HG03469 (cell line): ENCODE data around the gene METTL3.

Experiments used
- ATAC-seq: cut with Tn5 transposase; IDR thresholded peaks from one replicate; pipeline ENCODE4 v1.9.1; 2021; ENCODE audit warnings: mild to moderate bottlenecking, moderate library complexity, moderate number of reproducible peaks; ENCODE audit not compliant: unreplicated experiment

Gene METTL3

DNA sequence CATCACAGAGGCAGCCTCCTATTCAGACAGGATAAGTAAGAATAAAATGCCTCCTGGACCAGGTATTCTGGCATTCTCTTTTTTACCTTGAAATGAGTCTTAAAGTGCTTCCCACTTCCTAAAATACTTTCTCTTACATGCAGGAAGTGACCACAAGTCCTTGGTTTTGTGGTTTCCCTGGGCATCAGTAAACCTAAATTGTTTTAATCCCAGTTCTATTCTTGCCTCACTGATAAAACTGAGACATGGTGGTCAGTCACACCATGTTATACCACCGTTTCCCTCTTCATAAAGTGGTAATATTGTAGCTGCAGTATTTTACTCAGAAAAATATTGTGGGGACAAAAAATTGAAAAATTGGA lies 16.2 kb upstream of the METTL3 start:
- no peak for ATAC-seq

DNA sequence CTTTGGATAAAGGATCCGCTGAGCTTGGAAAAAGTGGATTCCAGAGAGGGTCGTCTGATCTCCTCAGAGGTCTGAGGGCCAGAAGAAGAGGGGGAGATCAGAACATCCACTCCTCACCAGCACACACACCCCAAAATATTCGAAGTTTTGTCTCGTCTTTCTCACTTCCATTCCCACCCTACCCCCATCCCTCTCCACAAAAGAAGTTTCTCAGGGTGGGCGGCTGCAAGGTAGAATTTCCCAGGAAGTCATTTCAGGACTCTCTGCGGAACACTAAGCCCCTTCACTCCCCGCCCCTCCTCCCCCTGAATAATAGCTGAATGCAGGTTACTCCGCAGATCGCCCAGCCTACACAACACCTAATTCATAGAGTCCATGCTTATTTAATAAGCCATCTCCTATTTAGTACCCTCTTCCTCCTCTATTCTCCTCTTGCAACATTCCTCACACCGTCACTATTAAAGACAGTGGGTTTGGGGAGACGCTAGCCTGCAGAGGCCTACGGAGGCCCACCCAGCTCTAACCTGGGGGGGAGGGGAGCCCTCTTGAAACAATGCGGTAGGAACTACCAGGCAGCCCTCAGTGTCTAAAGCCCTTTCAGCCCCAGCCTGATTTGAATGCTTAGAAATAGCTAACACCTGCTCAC lies 15.7 kb upstream of the METTL3 start:
- ATAC-seq, result no peak

DNA sequence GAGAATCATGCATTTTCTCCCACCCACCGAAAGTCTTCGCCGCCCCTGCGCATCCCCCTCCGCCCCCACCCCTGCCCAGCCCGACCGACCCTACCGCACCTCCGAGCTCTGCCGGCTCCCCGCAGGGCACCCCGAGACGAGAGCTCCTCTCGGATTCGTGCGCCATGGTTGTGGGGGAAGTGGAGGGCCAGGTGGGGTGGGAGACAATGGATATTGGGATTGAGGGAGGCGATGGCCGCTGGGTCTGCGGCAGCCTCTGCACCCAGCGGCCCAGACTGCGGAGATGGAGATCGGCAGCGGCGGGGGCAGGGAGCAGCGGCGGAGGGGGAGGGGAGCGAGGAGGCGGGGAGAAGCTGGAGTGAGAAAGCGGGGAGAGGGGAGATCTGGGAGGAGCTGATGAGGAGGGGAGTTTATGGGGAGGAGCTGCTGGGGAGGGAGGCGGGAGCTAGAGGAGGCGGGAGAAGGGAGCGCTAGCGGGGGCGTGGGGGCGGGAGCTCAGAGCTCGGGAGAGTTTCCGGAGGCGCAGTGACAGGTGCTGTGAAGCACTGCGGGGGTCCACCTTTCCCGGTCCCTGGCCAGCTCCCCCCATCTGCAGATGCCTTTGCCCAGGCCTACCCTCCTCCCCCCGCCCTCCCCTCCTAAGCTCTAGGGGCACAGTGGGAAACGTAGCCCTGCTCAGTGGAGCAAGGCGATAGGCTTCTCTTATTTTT lies 15.0 kb upstream of the METTL3 start, which contains the start of gene SALL2:
TSS of gene SALL2 (minus strand) at position 385 of the 710 bp plus-strand sequence. CDS start at position 166, 219 bp downstream.
- ATAC-seq, result no peak

DNA sequence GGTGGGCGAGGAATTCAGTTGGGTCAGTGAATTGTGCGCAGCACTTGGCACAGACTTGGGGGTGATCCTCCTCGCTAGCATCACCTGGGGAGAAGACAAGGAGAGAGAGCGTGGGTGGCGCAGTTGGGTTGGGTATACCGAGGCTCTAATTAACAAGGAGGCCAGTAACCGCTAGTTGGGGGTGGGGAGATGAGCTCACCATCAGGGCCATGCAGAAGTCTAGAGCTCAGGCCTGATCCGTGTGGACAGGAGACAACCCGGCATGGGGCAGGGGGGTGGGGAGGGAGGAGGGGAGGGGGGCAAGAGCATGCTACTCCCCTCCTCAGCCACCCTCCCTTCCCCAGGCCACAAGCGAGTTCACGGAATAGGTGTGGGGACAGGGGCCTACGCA lies 14.4 kb upstream of the METTL3 start:
- ATAC-seq, result no peak

DNA sequence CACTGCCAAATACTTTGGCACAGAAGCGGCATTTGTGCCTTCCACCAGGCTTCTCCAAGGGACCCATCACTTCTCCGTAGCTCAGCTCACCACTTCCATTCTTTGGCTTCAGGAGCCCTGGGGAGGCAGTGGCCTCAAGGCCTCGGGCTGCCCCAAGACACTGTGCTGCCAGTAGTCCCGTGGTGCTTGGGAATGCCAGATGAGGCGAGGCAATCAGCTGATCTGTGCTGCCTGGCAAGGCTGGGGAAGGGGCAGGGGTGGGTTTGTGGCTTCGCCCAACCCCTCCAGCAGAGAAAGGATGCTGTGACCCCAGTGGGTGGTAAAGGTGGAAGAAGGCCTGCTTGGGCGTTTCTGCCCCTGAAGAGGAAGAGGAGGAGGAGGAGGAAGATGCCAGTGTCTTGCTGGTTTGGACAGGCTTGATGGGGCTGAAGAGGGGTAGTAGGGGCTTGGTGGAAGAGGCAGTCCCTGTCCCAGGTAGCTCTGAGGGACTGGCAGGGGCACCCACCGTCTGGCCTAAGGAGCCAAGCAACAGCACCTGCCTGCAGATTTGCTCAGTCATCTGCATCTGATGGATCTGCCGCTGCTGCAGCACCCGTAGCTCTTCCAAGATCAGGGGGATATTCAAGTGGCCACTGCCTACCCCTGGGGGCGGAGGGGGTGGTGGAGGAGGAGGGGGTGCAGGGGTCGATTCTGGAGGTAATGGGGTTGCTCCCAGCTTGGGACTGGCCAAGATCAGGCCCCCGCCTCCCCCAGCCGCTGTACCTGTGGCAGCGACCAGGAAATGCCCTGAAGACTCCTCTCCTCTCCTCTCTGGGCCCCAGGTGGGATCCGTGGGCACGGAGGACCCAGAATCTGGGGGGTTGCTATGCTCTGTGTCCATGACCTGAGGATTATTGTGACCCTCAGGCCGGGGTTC lies 13.7 kb upstream of the METTL3 start:
- no peak for ATAC-seq

- no peak for ATAC-seq
Measured at GRCh38 chr14:21523203-21523602, 12.1 kb upstream of the METTL3 start.

GRCh38 chr14:21521501-21521900 lies 10.4 kb upstream of the METTL3 start:
- no peak for ATAC-seq

DNA sequence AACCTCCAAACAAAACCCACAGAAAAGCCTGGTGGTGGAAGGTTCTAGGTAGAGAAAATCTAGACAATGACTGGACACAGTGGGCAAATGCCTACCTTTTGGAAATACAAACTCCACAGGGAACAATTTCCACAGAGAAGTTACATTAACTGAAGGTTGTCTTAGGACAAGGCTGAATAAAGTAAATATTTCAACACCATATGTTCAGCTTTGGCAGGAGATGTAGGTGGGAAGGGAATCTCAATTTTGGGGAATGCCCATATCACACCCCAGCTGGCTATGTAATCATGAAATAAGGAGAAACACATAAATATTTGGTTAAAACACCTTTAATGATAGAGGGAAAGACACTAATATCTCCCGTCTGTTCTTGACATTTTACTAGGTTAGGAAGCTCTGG lies 9.6 kb upstream of the METTL3 start:
- ATAC-seq, result no peak

DNA sequence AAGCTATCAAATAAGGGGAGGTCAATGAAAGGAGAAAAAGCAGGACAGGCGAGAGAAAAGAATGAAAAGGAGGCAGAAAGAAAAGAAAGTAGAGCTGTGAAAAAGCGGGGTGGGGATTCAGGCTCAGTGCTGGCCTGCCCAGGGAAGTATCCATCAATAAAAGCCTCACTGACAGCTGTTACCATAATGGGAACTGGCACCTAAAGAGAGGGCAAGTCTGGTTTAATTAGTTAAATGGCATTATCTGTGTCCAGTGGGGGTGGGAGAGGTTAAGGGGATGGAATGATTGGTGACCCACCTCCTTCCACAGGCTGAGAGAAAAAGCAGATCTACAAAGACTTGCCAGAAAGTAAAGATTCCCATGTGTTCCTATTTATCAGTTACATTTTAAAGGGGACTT lies 7.6 kb upstream of the METTL3 start:
- no peak for ATAC-seq

- ATAC-seq, result no peak
Measured at GRCh38 chr14:21514341-21514740, 3.2 kb upstream of the METTL3 start.

DNA sequence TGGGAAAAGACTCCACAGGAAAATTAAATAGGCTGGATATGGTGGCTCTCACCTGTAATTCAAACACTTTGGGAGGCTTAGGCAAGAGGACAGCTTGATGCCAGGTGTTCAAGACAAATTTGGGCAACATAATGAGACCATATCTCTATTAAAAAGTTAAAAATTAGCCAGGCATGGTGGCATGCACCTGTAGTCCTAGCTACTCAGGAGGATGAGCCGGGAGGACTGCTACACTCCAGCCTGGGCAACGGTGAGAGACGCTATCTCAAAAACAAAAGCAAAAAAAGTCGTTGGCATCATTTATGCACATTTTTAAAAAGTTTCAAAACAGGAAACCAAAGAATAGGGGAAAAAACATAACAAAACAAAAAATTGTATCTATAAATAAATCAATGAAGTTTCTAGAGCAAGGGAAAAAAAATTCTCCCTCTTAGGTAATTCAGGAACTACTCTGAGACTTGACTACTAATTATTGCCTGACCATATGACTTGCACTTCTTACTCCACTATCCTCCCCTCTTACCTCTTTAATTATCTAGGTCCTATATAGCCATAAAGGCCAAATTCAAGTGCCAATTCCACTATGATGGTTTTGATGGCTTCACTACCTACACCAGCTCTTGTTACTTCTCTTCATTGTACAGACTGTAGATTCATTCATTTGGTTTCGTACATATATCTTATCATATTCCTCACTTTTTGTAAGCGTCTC lies 1.6 kb downstream of the METTL3 start:
- no peak for ATAC-seq

DNA sequence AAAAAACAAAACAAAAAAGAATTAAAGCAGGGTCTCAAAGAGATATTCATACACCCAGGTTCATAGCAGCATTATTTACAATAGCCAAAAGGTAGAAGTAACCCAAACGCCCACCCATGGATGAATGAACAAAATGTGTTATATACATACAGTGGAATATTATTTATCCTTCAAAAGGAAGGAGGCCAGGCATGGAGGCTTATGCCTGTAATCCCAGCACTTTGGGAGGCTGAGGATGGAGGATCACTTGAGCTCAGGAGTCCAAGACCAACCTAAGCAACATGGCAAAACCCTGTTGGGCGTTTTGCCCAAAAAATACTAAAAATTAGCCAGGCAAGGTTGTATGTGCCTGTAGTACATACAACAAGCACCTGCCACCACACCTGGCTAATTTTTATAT lies 4.6 kb downstream of the METTL3 start:
- ATAC-seq, result no peak

DNA sequence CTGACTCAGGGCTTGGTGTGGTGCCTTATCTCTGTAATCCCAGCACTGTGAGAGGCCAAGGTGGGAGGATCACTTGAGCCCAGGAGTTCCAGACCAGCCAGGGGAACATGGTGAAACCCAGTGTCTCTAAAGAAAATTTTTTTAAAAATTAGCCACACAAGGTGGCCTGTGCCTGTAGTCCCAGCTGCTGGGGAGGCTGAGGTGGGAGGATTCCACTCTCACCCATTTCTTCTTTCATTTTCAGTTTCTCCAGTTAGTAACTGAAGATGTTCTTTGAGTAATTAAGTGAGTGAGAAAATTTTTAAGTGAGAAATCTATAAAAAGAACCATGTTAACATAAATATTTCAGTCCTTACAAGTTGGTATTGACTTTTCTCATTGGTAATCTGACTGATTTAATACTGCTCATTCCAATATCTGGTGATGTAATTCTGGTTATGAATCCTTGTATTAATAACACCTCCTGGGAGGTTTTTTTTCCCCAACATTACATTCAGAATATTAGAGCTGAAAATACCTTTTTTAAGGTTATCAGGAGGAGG lies 6.1 kb downstream of the METTL3 start:
- peak; percentile 45 for ATAC-seq

DNA sequence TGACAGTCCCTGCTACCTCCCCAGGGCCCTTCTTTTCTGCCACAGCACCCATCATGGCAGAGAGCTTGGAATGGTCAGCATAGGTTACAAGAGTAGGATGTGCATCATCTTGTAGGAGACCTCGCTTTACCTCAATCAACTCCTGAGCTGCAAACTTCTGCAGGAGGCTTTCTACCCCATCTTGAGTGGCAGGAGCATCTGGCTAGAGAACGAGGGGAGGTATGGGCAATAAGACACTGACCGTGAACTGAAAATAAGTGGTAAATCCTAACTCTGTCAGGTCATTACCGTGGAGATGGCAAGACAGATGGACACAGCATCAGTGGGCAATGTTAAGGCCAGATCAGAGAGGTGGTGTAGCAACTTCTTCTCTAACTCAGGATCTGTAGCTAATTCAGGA lies 7.8 kb downstream of the METTL3 start:
- ATAC-seq, result no peak

- ATAC-seq, result no peak
Measured at GRCh38 chr14:21501568-21501967, 9.6 kb downstream of the METTL3 start.

- no peak for ATAC-seq
Measured at GRCh38 chr14:21498540-21499526, 12.3 kb downstream of the METTL3 start.

GRCh38 chr14:21496453-21496852 lies 14.7 kb downstream of the METTL3 start:
- no peak for ATAC-seq

DNA sequence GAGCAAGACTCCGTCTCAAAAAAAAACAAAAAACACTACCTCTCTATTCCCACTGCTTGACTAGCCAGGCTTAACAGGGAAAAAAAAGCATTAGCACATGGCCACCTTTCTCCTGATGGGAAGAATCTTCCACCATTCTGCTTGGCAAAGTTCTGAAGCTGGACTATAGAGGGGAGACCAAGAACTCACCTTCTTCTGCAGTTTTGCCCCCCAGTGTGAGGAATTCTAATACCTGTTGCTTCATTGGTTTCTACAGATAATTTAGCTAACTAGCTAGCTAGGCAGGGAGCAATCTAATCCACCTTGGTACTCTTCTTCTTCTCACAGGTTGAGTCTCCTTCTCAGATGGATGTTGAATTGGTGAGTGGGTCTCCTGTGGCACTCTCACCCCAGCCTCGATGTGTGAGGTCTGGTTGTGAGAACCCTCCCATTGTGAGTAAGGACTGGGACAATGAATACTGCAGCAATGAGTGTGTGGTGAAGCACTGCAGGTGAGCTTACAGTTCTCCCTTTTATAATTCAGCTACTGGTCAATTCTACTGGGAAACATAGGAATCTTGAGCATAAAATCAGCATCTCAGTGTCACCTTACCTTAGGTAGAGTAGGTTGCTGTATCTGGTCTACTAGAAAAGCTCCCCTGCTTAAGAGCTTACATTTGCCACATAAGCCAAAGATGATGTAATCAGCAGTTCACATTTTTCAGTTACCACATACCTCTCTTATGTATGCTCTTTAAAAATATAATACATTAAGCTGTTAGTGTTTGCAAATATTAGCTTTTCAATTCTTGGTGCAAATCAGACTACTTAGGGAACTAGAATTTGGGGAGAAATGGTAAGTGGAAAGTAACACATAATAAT lies 16.0 kb downstream of the METTL3 start:
- ATAC-seq, result no peak

DNA sequence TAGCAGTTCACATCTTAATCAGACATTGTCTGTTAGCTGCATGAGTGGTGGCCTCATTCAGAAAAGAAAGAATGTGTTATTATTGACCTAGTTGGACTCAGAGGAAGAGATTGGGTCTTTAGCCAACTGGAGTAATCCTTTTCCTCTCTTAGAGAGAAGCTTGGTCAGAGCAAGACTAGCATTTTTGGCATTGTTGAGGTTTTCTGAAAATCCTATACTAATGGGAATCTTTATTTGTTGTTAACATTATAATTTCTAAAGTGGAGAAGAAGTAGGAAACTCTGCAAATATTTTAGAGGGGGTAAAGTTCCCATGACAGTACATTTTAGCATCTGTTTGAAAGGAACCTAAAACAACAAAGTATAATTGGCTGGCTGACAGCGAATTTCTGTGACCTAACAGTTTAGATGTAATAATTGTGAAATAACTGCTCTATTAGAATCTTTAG lies 24.5 kb downstream of the METTL3 start:
- no peak for ATAC-seq
